Measurements from ENCODE around the gene ACTN3. TPM values are rescaled to one million over a fixed set of nuclear protein-coding genes. Genes with fewer than 3 reads are reported as not detected.
A peak's percentile ranks its signal among the peaks of the same experiment; 100 is the strongest.

Gene ACTN3
- total RNA-seq, 1 experiment from 2014 or later = 18.5 TPM

- Mint-ChIP-seq H3K27ac (no peak overlapping the region), H3K4me1 (peaks cover 21% of the 10 kb centered on the region), H3K4me3 (peak overlapping the region; percentile 16; the same call in 1 of the 2 replicates), H3K36me3 (0 out of 2 replicates have a peak, but pooled peaks cover 5% of the 10 kb centered on the region), H3K27me3 (ENCODE audit: low read depth) (peaks cover 15% of the 10 kb centered on the region), H3K9me3 (no peaks in the 10 kb centered on the region; the same call in 1 of the 2 replicates)
- no peak for TF ChIP-seq AR (CRISPR knock-in tag; IDR thresholded peaks at IDR 0.05)
- no peak for TF ChIP-seq RELA (CRISPR knock-in tag; IDR thresholded peaks at IDR 0.05; ENCODE audit: borderline replicate concordance)
- TF ChIP-seq STAT6 (CRISPR knock-in tag; conservative IDR thresholded peaks at IDR 0.05; ENCODE audit: low read depth) = no peak
- TF ChIP-seq USF2 (CRISPR knock-in tag; IDR thresholded peaks at IDR 0.05) = no peak
- no peak for TF ChIP-seq PREB (CRISPR knock-in tag; IDR thresholded peaks at IDR 0.05; ENCODE audit: borderline replicate concordance)
- no peak for TF ChIP-seq CTCF (IDR thresholded peaks at IDR 0.05)
- no peak for TF ChIP-seq ZNF416 (CRISPR knock-in tag; IDR thresholded peaks at IDR 0.05)
- no peak for TF ChIP-seq NFATC4 (CRISPR knock-in tag; IDR thresholded peaks at IDR 0.05)
- no peak for TF ChIP-seq ZNF532 (CRISPR knock-in tag; IDR thresholded peaks at IDR 0.05; ENCODE audit: borderline replicate concordance)
- no peak for TF ChIP-seq TEAD4 (CRISPR knock-in tag; IDR thresholded peaks at IDR 0.05)
- TF ChIP-seq KAT7 (CRISPR knock-in tag; IDR thresholded peaks at IDR 0.05; ENCODE audit: borderline replicate concordance) = no peak
- DNase-seq (ENCODE audit: low spot score) (no peak), ATAC-seq (no peak)
- CTCF ChIA-PET = interaction anchor here (0.6 to 3.9 kb wide), 3 partner anchors 8 to 110 kb away, joined by 3 to 23 read pairs (median 18); partner anchors contain the start of genes CCDC87, CCS and RBM4B
- POLR2A ChIA-PET = no interaction called here
Observed at GRCh38 chr11:66567787-66568123, 21.1 kb downstream of the ACTN3 start.
